Esophagus (tissue), 2 donors: Measurements from ENCODE around the gene ZEB1. TPM values are rescaled to one million over a fixed set of nuclear protein-coding genes. Genes with fewer than 3 reads are reported as not detected.

Source experiments
- H3K27ac ChIP-seq, 2 donors: one replicate each; pipeline ENCODE4 v1.5.1; 2013; ENCODE audit warnings: low read depth in 2 of 2, mild to moderate bottlenecking in 2 of 2, inconsistent platforms in 1 of 2, low read length in 1 of 2, moderate library complexity in 1 of 2
- H3K27me3 ChIP-seq, 2 donors: one replicate each; pipeline ENCODE4 v1.6.1; 2013; ENCODE audit warnings: low read length in 2 of 2, control low read depth in 1 of 2, mild to moderate bottlenecking in 1 of 2; ENCODE audit not compliant: insufficient read depth in 2 of 2, control insufficient read depth in 1 of 2
- H3K36me3 ChIP-seq, 2 donors: one replicate each; pipeline ENCODE4 v1.6.1; 2013; ENCODE audit warnings: low read length in 1 of 2; ENCODE audit not compliant: control insufficient read depth in 2 of 2, insufficient read depth in 2 of 2
- H3K4me1 ChIP-seq, 2 donors: one replicate each; pipeline ENCODE4 v1.6.1; 2013; ENCODE audit warnings: low read length in 1 of 2; ENCODE audit not compliant: control insufficient read depth in 2 of 2, insufficient read depth in 2 of 2
- H3K4me3 ChIP-seq, 2 donors: one replicate each; pipeline ENCODE4 v1.5.1; 2013; ENCODE audit warnings: low read length in 2 of 2, mild to moderate bottlenecking in 2 of 2, low read depth in 1 of 2, moderate library complexity in 1 of 2
- H3K9me3 ChIP-seq, 2 donors: one replicate each; pipeline ENCODE4 v1.6.1; 2013; ENCODE audit warnings: mild to moderate bottlenecking in 2 of 2, low read depth in 1 of 2, low read length in 1 of 2, moderate library complexity in 1 of 2; ENCODE audit not compliant: control insufficient read depth in 2 of 2, insufficient read depth in 1 of 2
- WGBS, 2 donors: extraction: QIAGEN DNeasy Blood & Tissue Kit; methylation state at CpG; one replicate each; pipeline ENCODE4 v1.1.7; 2013; 5-methylcytosine and 5-hydroxymethylcytosine counted together
- polyA plus RNA-seq, 2 donors: library from polyadenylated mRNA; stranded (reverse); fragments of 200-250 nt; gene quantifications; one replicate each; pipeline ENCODE4 v1.2.3, GENCODE V29; 2013
- donor health status: healthy with polysubstance abuse.
- donor health status: Bipolar disorder and iron deficiency.

Gene ZEB1
- polyA plus RNA-seq, 2 donors, result 2.5 to 3.1 TPM

DNA sequence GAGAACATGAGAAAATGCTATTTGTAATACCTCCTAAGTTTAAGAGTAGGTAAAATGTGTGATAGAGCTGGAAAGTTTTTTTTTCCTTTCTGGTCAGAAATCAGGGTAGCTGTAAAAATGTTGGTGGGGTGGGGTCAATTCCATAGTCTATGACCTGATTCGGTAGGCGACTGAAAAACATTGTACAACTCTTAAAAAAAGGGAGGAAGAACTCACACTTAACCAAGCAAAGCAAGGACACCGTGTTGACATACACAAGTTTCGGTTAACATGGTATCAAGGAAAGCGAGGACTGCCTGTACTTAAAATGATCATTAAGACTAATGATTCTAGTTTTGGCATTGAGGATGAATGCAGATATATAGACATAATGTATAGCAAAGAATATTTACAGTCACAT is 1.8 kb upstream of the ZEB1 start:
- no peak overlapping the region for H3K27ac ChIP-seq
- no peaks in the 10 kb centered on the region for H3K36me3 ChIP-seq
- H3K9me3 ChIP-seq, result no peaks in the 10 kb centered on the region
- peaks cover 0 to 3% of the 10 kb centered on the region in 2 donors for H3K4me1 ChIP-seq
- no peak overlapping the region for H3K4me3 ChIP-seq
- H3K27me3 ChIP-seq, result no peaks in the 10 kb centered on the region
- 95% methylated on average over 5 of the region's 5 CpGs for WGBS, 2 donors

DNA sequence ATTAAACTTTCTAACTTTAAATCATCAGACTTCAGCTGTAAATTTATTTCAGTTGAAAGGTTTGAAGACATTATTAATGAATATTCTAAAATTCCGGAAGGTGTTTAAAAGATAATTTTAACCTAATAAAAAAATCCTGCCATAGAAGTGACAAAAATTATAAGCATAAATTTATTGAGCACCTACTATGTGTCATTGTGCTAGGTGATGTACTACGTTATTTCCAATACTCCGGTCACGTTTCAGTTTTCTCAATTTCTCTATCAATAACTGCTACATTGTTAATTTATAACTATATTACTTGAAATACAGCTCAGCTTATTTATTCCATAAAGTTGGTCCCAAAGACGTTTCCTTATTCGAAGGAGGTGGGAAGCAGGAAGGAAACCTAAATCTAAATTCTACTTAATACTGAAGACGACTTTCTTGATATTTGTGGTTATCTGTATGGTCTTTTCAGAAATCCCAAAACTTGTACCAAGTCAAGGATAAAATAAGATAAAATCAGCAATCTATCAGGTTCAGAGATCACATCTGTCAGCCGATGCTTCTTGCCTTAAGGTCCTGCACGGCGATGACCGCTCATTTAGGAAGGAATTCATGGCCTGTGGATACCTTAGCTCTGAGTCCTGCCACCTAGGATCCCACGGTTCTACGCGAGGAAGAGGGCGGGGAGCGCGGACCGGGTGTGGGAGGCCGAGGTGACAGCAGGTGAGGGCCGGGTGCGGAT is 1.2 kb upstream of the ZEB1 start:
- 30 to 34% methylated on average over 21 of the region's 21 CpGs for WGBS, 2 donors
- no peaks in the 10 kb centered on the region for H3K36me3 ChIP-seq
- H3K27me3 ChIP-seq, result no peaks in the 10 kb centered on the region
- H3K4me1 ChIP-seq, result peaks cover 0 to 3% of the 10 kb centered on the region in 2 donors
- H3K4me3 ChIP-seq, result peak overlapping the region; percentile 72 to 73
- H3K9me3 ChIP-seq, result no peaks in the 10 kb centered on the region
- H3K27ac ChIP-seq, result peak overlapping the region; percentile 84 to 91

DNA sequence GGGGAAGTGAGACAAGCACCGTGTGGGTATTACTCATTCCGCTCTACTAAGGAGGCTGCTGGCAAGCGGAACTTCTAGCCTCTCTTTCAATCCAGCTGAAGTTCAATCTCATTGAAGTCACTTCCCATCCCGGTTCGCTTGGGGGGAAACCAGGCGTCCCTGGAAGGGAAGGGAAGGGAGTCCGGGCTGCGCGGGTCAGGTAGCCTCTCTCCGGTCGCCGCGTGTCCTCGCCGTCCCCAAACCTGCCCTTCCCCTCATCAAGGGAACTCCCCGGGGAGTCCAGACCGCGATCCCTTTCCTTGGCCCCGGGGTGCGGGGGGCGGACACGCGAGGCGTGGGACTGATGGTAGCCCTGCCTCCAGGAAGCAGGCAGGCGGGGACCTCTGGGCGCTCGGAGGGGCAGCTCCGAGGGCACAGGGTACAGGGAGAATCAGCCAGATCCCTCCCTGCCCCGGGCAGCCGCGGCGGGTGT is 598 bp upstream of the ZEB1 start:
- Histone ChIP-seq H3K27ac (peak overlapping the region; percentile 84 to 91), H3K4me3 (peak overlapping the region; percentile 72 to 73), H3K4me1 (peaks cover 0 to 3% of the 10 kb centered on the region in 2 donors), H3K27me3 (no peaks in the 10 kb centered on the region), H3K9me3 (no peaks in the 10 kb centered on the region), H3K36me3 (no peaks in the 10 kb centered on the region)
- 0% methylated on average over 32 of the region's 32 CpGs for WGBS, 2 donors

DNA sequence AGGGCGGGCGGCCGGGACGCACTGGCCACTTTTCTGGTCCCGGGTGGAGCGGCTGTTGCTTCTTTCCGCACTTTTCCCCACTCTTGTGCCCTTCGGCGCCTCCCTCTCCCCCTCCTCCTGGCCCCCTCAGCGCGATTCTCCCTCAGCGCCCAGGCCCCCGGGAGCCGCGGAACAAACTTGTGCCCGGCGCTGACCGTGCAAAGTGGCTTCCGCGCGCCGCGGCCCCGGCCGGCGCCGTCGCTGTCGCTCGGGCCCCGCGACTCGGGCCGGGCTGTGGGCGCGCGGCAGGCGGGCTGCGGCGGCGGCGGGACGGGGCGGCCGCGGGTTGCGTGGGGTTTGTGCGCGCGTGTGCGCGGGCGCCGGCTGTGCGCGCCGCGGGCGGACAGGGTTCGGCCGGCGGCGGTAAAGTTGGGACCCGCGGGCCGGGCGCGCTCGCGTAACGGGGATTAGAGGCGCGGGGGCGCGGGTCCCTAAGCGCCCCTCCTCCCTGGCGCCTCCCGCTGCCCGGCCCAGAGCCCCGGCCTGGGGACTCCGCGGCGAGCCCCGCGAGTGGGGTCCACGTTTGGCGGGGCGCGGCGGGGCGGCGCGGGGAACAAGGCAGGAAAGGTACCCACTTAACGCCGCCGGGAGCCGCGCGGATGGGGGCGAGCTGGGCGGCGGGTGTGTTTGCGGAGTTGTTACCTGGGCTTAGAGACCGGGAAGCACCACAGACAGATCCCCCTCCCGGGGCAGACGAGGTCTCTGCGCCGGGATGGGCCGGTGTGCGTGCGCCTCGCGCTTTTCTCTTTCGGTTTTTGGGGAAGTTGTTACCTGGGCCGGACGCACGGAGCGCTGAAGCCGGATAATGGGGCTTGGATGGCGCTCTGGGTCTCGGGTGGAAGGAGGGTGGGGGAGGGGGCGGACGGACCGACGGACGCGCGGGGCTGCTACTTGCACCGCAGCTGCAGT is 860 bp downstream of the ZEB1 start:
- 0 to 1% methylated on average over 86 to 129 of the region's 129 CpGs for WGBS, 2 donors
- no peaks in the 10 kb centered on the region for H3K27me3 ChIP-seq

DNA sequence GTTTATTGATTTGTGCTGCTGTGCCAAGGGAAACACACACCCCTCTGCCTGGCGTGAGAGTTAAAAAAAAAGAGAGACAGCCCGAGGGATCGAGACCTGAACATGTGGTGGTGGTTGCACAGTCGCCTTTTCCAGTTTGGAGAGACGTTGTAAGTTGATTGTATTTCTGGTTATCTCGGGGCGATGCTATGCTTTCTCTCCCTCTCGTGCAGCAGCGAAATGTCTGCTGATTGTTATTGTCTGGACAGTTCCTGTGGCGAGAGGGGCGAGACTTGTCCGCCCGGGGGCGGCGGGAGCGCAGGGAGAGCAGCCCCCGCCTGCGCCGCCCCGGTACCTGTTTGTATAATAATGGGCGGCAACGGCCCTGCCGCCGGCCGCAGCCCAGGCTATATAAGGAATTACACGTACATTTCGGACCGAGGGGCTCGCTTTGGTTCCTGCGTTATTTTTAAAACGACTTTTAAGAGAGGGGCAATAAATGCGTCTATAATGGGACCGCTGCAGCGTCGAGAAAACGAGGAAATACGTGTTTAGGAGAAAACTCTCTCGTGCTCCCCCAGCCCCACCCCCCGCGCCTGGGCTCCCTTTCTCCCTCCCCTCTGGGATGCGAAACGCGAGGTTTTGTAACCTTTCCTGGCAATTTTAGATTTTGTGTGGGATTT is 1.7 kb downstream of the ZEB1 start:
- peak overlapping the region; percentile 72 to 73 for H3K4me3 ChIP-seq
- H3K36me3 ChIP-seq, result no peaks in the 10 kb centered on the region
- H3K27ac ChIP-seq, result peak overlapping the region; percentile 83 to 94
- H3K9me3 ChIP-seq, result no peaks in the 10 kb centered on the region
- 1% methylated on average over 43 of the region's 43 CpGs for WGBS, 2 donors
- peaks cover 0 to 3% of the 10 kb centered on the region in 2 donors for H3K4me1 ChIP-seq
- H3K27me3 ChIP-seq, result no peaks in the 10 kb centered on the region

More for the DNA sequence above, 860 bp downstream of the ZEB1 start:
- H3K4me1 ChIP-seq, result peaks cover 0 to 3% of the 10 kb centered on the region in 2 donors
- H3K9me3 ChIP-seq, result no peaks in the 10 kb centered on the region
- peak overlapping the region; percentile 83 to 94 for H3K27ac ChIP-seq
- no peaks in the 10 kb centered on the region for H3K36me3 ChIP-seq
- H3K4me3 ChIP-seq, result peak overlapping the region; percentile 72 to 73

DNA sequence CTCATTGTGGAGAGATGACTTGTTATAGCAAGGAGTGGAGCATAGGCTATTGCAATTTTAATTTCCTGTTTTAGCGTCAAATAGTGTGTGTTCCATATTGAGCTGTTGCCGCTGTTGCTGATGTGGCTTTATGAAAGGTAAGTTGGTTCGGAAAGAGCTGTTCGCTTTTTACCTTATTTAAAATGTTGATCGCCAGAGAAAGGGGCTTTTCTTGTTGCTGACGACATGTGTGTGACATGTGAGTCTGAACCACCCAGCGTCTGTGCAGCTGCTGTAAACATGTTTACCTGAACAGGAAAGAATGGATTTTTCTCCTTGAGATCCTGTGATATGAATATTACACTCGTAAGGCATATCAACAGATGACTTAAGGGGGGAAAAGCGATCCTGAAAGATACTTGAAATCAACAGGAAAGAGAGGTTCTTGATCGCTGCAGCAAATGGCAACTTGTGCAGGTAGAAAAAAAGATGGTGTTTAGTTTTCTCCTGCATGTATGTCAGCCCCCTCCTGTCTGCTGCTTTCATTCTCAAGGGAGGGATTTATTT is 2.5 kb downstream of the ZEB1 start:
- Histone ChIP-seq H3K27me3 (no peaks in the 10 kb centered on the region), H3K4me3 (peak overlapping the region in 1 of 2 donors; percentile 73), H3K36me3 (no peaks in the 10 kb centered on the region), H3K27ac (no peak overlapping the region), H3K4me1 (peaks cover 0 to 3% of the 10 kb centered on the region in 2 donors), H3K9me3 (no peaks in the 10 kb centered on the region)
- 33 to 34% methylated on average over 10 of the region's 10 CpGs for whole genome bisulfite sequencing, 2 donors

DNA sequence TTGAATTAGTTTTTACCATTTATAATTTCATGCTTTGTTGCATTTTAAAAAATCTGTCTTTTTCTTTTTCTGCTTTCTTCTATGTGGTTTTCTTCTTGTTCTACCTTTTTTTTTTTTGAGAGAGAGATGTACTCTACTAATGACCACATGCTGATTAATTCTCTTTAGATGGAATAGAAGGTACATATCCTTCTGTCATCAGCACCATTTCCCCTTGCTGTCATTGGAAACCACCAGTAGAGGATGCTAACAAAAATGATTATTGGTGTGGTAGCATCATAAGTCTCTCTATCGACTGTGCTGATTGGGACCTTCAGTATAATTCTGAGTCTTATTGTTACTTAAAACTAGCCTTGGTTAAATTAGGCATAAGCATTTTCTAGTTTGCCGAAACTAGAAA is 3.6 kb downstream of the ZEB1 start:
- WGBS, 2 donors, result 73 to 74% methylated on average over 2 of the region's 2 CpGs
- Histone ChIP-seq H3K27ac (no peak overlapping the region), H3K36me3 (no peaks in the 10 kb centered on the region), H3K27me3 (no peaks in the 10 kb centered on the region), H3K9me3 (no peaks in the 10 kb centered on the region), H3K4me3 (no peak overlapping the region), H3K4me1 (peaks cover 0 to 3% of the 10 kb centered on the region in 2 donors)

DNA sequence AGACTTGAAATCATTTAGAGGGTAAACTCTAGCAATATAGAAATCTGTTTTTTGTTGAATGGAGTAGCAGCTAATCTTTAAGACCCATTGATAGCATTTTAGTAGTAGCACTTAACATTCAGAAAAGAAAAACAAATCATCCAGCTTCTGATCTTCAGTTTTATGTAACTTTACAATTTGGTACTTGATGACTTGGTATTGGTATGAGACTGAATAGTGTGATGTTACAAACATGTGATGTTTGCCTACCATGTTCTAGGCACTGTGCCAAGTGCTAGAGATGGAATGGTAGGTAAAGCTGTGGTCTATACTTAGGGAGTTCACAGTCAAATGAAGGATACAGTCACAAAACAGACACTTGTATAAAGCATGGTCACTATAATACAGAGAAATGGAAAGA is 21.3 kb downstream of the ZEB1 start:
- Histone ChIP-seq H3K4me3 (no peak overlapping the region), H3K27me3 (no peaks in the 10 kb centered on the region), H3K27ac (no peak overlapping the region), H3K4me1 (no peaks in the 10 kb centered on the region), H3K36me3 (no peaks in the 10 kb centered on the region), H3K9me3 (no peaks in the 10 kb centered on the region)

DNA sequence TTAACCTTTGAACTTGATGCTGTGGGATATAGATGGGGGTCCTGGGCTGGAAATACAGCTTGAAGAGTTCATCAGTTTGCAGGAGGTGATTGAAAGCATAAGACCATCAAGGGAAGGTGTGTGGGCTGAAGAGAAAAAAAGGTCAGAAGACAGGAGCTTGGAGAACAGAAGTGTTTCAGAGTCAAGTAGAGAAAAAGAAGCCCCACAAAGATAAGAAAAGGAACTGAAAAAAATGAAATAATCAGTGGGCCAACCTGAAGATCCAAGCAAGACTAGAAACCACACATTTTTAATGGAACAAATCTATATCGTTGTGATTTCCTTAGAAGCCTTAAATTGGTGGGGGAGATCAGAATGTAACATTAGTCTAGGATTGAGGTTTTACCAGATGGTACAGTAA is 22.5 kb downstream of the ZEB1 start:
- Histone ChIP-seq H3K9me3 (no peaks in the 10 kb centered on the region), H3K27me3 (no peaks in the 10 kb centered on the region), H3K4me1 (no peaks in the 10 kb centered on the region), H3K27ac (no peak overlapping the region), H3K36me3 (no peaks in the 10 kb centered on the region), H3K4me3 (no peak overlapping the region)
- 69 to 87% methylated on average over 1 of the region's 1 CpG for WGBS, 2 donors
